GM23338 (cell line): ENCODE results near the gene RPS14. TPM values are rescaled to one million over a fixed set of nuclear protein-coding genes. Genes with fewer than 3 reads are reported as not detected.

Experiments used
- ATAC-seq: fragments of 200-7000 bp; cut with Tn5 transposase; 3 replicates; pipeline ENCODE4 v1.9.1; 2020
- DNase-seq: peaks from one replicate; pipeline ENCODE4 v3.0.0-alpha.2; 2015; ENCODE audit warnings: low spot score
- H2AFZ ChIP-seq: fragments of 200-600 bp; sonication (generic); 2 replicates; pipeline ENCODE4 v1.8.0; 2016; ENCODE audit warnings: antibody characterized with exemption, mild to moderate bottlenecking, moderate library complexity
- H3F3A ChIP-seq: fragments of 200-600 bp; sonication (generic); replicated peaks from 2 replicates; pipeline ENCODE4 v1.8.0; 2017; ENCODE audit warnings: antibody characterized with exemption, mixed run types, low read depth
- H3K27ac ChIP-seq: fragments of 200-600 bp; sonication (generic); 2 replicates; pipeline ENCODE4 v1.6.1; 2016; ENCODE audit warnings: low read depth
- H3K27me3 ChIP-seq: fragments of 200-600 bp; sonication (generic); 2 replicates; pipeline ENCODE4 v1.8.0; 2016; ENCODE audit warnings: mild to moderate bottlenecking, mixed run types, moderate library complexity; ENCODE audit not compliant: insufficient read depth
- H3K36me3 ChIP-seq: fragments of 200-600 bp; sonication (generic); 2 replicates; pipeline ENCODE4 v1.8.0; 2016; ENCODE audit warnings: mild to moderate bottlenecking; ENCODE audit not compliant: insufficient read depth
- H3K4me1 ChIP-seq: fragments of 200-600 bp; sonication (generic); 2 replicates; pipeline ENCODE4 v1.8.0; 2016; ENCODE audit warnings: mild to moderate bottlenecking, moderate library complexity; ENCODE audit not compliant: insufficient read depth
- H3K4me2 ChIP-seq: fragments of 200-600 bp; sonication (generic); 2 replicates; pipeline ENCODE4 v1.7.1; 2017; ENCODE audit warnings: mixed run types
- H3K4me3 ChIP-seq: fragments of 200-600 bp; sonication (generic); 2 replicates; pipeline ENCODE4 v1.6.1; 2016; ENCODE audit warnings: mixed run types
- H3K79me2 ChIP-seq: fragments of 200-600 bp; sonication (generic); replicated peaks from 2 replicates; pipeline ENCODE4 v1.8.0; 2017; ENCODE audit warnings: mild to moderate bottlenecking; ENCODE audit not compliant: insufficient read depth
- H3K9me2 ChIP-seq: fragments of 200-600 bp; sonication (generic); 2 replicates; pipeline ENCODE4 v1.8.0; 2017; ENCODE audit not compliant: insufficient read depth
- H4K20me1 ChIP-seq: fragments of 200-600 bp; sonication (generic); replicated peaks from 2 replicates; pipeline ENCODE4 v1.8.0; 2017; ENCODE audit warnings: mild to moderate bottlenecking; ENCODE audit not compliant: insufficient read depth
- H3K27ac Mint-ChIP-seq: 2 replicates; pipeline ENCODE4 v1.8.0; 2020; ENCODE audit warnings: inconsistent platforms, mild to moderate bottlenecking, moderate library complexity, mixed read lengths
- H3K27me3 Mint-ChIP-seq: 3 replicates; pipeline ENCODE4 v1.8.0; 2022; ENCODE audit warnings: low read depth, mild to moderate bottlenecking, moderate library complexity, mixed read lengths, inconsistent platforms; ENCODE audit not compliant: insufficient read depth, poor library complexity
- H3K36me3 Mint-ChIP-seq: 3 replicates; pipeline ENCODE4 v1.8.0; 2021; ENCODE audit warnings: low read depth, mild to moderate bottlenecking, inconsistent platforms, moderate library complexity, mixed read lengths
- H3K4me1 Mint-ChIP-seq: 3 replicates; pipeline ENCODE4 v1.8.0; 2020; ENCODE audit warnings: mild to moderate bottlenecking, inconsistent platforms, mixed read lengths
- H3K4me3 Mint-ChIP-seq: 3 replicates; pipeline ENCODE4 v1.8.0; 2021; ENCODE audit warnings: moderate library complexity, mild to moderate bottlenecking, inconsistent platforms, mixed read lengths
- H3K9me3 Mint-ChIP-seq: 3 replicates; pipeline ENCODE4 v1.8.0; 2020; ENCODE audit warnings: moderate library complexity, mild to moderate bottlenecking, inconsistent platforms, mixed read lengths
- EZH2 ChIP-seq: fragments of 200-600 bp; sonication (generic); IDR thresholded peaks from one replicate; pipeline ENCODE4 v1.8.0; 2017; ENCODE audit warnings: antibody characterized with exemption, mild to moderate bottlenecking, low read depth; ENCODE audit not compliant: unreplicated experiment
- NANOG ChIP-seq: IDR thresholded peaks from 2 replicates; pipeline ENCODE4 v1.6.1; 2016; ENCODE audit warnings: antibody characterized with exemption, borderline replicate concordance
- POLR2AphosphoS5 ChIP-seq: IDR thresholded peaks from 2 replicates; pipeline ENCODE4 v1.6.1; 2016; ENCODE audit warnings: antibody characterized with exemption, low read depth
- ZNF114 ChIP-seq: fragments of 250-450 bp; sonication (Bioruptor Pico); IDR thresholded peaks from 2 replicates; pipeline ENCODE4 v1.5.0; 2020; ENCODE audit warnings: mild to moderate bottlenecking, moderate library complexity
- polyA plus RNA-seq: library from polyadenylated mRNA; unstranded; fragments of >200 nt; fragmentation: Nextera tagmentation; extraction: Ambion mirVana; gene quantifications from 2 replicates; pipeline ENCODE4 v1.2.1, GENCODE V29; 2016
- total RNA-seq: library from RNA; depleted of rRNA; stranded (reverse); fragments of >200 nt; shearing (Covaris generic); gene quantifications from 2 replicates; pipeline ENCODE4 v1.2.3, GENCODE V29; 2014
- TF ChIP-seq, protein P1 (sequence below): IDR thresholded peaks from one replicate; pipeline ENCODE4 v1.6.1; 2018; ENCODE audit warnings: antibody characterized with exemption; ENCODE audit not compliant: unreplicated experiment
- TF ChIP-seq, protein P2 (sequence below): IDR thresholded peaks from 2 replicates; pipeline ENCODE4 v1.6.1; 2016; ENCODE audit warnings: antibody characterized with exemption
- TF ChIP-seq, protein P3 (sequence below): fragments of 250-450 bp; sonication (Bioruptor Pico); IDR thresholded peaks from 2 replicates; pipeline ENCODE4 v1.5.0; 2020; ENCODE audit warnings: mild to moderate bottlenecking, moderate library complexity

RPS14 gene
- total and polyA plus RNA-seq, 2 experiments from 2014 or later = 1,443 to 2,790 TPM

DNA sequence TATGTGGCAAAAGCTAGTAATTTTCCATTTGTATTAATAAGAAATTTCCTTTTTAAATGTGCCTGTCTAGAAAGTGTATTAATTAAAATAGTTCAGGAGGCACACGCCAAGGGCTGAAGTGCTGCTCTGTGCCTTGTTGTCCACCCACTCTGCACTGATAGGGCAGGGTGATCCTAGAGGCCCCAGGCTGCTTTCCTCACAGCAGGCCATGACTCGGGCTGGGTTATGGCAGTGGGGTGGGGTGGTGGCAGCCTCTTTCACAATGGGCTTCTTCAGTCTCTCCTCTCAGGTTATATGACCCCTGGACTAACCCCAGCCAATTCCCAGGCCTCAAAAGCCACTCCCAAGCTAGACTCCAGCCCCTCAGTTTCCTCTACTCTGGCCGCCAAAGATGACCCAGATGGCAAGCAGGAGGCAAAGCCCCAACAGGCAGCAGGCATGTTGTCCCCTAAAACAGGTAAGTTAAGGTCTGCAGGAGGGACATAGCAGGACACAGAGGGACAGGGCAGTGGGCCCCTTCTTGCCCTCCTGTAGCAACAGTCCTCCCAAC is 56.4 kb downstream of the RPS14 start (continued):
- TF ChIP-seq, protein P1, sequence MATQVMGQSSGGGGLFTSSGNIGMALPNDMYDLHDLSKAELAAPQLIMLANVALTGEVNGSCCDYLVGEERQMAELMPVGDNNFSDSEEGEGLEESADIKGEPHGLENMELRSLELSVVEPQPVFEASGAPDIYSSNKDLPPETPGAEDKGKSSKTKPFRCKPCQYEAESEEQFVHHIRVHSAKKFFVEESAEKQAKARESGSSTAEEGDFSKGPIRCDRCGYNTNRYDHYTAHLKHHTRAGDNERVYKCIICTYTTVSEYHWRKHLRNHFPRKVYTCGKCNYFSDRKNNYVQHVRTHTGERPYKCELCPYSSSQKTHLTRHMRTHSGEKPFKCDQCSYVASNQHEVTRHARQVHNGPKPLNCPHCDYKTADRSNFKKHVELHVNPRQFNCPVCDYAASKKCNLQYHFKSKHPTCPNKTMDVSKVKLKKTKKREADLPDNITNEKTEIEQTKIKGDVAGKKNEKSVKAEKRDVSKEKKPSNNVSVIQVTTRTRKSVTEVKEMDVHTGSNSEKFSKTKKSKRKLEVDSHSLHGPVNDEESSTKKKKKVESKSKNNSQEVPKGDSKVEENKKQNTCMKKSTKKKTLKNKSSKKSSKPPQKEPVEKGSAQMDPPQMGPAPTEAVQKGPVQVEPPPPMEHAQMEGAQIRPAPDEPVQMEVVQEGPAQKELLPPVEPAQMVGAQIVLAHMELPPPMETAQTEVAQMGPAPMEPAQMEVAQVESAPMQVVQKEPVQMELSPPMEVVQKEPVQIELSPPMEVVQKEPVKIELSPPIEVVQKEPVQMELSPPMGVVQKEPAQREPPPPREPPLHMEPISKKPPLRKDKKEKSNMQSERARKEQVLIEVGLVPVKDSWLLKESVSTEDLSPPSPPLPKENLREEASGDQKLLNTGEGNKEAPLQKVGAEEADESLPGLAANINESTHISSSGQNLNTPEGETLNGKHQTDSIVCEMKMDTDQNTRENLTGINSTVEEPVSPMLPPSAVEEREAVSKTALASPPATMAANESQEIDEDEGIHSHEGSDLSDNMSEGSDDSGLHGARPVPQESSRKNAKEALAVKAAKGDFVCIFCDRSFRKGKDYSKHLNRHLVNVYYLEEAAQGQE = no peak
- TF ChIP-seq EZH2 (no peak), NANOG (no peak)

DNA sequence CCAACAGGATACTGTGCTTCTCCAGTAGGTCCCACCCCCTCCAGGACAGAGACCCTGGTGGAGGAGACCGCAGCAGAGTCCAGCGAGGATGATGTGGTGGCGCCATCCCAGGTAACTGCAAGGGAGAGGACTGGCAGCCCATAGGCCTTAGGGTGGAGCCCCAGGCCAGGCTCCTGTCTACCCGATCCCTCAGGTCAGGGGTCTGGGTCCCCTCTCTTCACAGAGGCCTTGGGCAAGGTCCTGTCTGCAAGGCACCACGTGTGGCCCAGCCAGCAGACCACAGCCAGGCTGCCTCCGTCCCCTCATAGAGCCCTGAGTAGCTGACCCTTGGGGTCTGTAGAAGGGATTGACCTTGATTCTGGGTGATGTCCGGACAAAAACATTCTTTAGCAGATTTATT is 56.9 kb downstream of the RPS14 start:
- Histone ChIP-seq H3K9me2 (no peaks in the 10 kb centered on the region), H4K20me1 (peaks cover 10% of the 10 kb centered on the region), H3K79me2 (no peaks in the 10 kb centered on the region), H3K27me3 (no peaks in the 10 kb centered on the region), H3K4me3 (no peak overlapping the region), H3F3A (0 out of 2 replicates have a peak, but pooled peaks cover 2% of the 10 kb centered on the region), H3K36me3 (peaks cover 48% of the 10 kb centered on the region), H2AFZ (no peak overlapping the region), H3K27ac (no peak overlapping the region), H3K4me2 (no peak overlapping the region), H3K4me1 (no peaks in the 10 kb centered on the region)
- Mint-ChIP-seq H3K4me1 (no peaks in the 10 kb centered on the region), H3K27me3 (peaks cover 2% of the 10 kb centered on the region), H3K4me3 (no peak overlapping the region), H3K27ac (no peak overlapping the region), H3K9me3 (no peaks in the 10 kb centered on the region), H3K36me3 (peaks cover 93% of the 10 kb centered on the region)
- no peak for ATAC-seq
- no peak for DNase-seq
- TF ChIP-seq, protein P2, sequence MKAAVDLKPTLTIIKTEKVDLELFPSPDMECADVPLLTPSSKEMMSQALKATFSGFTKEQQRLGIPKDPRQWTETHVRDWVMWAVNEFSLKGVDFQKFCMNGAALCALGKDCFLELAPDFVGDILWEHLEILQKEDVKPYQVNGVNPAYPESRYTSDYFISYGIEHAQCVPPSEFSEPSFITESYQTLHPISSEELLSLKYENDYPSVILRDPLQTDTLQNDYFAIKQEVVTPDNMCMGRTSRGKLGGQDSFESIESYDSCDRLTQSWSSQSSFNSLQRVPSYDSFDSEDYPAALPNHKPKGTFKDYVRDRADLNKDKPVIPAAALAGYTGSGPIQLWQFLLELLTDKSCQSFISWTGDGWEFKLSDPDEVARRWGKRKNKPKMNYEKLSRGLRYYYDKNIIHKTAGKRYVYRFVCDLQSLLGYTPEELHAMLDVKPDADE = no peak
- TF ChIP-seq ZNF114 (CRISPR knock-in tag) = no peak
- TF ChIP-seq EZH2 = no peak
- no peak for TF ChIP-seq POLR2AphosphoS5
- TF ChIP-seq, protein P3, sequence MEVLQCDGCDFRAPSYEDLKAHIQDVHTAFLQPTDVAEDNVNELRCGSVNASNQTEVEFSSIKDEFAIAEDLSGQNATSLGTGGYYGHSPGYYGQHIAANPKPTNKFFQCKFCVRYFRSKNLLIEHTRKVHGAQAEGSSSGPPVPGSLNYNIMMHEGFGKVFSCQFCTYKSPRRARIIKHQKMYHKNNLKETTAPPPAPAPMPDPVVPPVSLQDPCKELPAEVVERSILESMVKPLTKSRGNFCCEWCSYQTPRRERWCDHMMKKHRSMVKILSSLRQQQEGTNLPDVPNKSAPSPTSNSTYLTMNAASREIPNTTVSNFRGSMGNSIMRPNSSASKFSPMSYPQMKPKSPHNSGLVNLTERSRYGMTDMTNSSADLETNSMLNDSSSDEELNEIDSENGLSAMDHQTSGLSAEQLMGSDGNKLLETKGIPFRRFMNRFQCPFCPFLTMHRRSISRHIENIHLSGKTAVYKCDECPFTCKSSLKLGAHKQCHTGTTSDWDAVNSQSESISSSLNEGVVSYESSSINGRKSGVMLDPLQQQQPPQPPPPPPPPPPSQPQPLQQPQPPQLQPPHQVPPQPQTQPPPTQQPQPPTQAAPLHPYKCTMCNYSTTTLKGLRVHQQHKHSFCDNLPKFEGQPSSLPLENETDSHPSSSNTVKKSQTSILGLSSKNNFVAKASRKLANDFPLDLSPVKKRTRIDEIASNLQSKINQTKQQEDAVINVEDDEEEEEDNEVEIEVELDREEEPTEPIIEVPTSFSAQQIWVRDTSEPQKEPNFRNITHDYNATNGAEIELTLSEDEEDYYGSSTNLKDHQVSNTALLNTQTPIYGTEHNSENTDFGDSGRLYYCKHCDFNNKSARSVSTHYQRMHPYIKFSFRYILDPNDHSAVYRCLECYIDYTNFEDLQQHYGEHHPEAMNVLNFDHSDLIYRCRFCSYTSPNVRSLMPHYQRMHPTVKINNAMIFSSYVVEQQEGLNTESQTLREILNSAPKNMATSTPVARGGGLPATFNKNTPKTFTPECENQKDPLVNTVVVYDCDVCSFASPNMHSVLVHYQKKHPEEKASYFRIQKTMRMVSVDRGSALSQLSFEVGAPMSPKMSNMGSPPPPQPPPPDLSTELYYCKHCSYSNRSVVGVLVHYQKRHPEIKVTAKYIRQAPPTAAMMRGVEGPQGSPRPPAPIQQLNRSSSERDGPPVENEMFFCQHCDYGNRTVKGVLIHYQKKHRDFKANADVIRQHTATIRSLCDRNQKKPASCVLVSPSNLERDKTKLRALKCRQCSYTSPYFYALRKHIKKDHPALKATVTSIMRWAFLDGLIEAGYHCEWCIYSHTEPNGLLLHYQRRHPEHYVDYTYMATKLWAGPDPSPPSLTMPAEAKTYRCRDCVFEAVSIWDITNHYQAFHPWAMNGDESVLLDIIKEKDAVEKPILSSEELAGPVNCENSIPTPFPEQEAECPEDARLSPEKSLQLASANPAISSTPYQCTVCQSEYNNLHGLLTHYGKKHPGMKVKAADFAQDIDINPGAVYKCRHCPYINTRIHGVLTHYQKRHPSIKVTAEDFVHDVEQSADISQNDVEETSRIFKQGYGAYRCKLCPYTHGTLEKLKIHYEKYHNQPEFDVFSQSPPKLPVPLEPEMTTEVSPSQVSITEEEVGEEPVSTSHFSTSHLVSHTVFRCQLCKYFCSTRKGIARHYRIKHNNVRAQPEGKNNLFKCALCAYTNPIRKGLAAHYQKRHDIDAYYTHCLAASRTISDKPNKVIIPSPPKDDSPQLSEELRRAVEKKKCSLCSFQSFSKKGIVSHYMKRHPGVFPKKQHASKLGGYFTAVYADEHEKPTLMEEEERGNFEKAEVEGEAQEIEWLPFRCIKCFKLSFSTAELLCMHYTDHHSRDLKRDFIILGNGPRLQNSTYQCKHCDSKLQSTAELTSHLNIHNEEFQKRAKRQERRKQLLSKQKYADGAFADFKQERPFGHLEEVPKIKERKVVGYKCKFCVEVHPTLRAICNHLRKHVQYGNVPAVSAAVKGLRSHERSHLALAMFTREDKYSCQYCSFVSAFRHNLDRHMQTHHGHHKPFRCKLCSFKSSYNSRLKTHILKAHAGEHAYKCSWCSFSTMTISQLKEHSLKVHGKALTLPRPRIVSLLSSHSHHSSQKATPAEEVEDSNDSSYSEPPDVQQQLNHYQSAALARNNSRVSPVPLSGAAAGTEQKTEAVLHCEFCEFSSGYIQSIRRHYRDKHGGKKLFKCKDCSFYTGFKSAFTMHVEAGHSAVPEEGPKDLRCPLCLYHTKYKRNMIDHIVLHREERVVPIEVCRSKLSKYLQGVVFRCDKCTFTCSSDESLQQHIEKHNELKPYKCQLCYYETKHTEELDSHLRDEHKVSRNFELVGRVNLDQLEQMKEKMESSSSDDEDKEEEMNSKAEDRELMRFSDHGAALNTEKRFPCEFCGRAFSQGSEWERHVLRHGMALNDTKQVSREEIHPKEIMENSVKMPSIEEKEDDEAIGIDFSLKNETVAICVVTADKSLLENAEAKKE (CRISPR knock-in tag) = no peak
